HEK293 (cell line): ENCODE data around the gene WRAP73.

ENCODE experiments used
- CTCF ChIP-seq: fragments of 450-650 bp; formaldehyde crosslinking; IDR thresholded peaks from 2 replicates; pipeline ENCODE4 v1.5.1; 2016; ENCODE audit warnings: missing biosample characterization, missing genetic modification characterization
- PRDM4 ChIP-seq: fragments of 450-650 bp; formaldehyde crosslinking; IDR thresholded peaks from 2 replicates; pipeline ENCODE4 v1.5.1; 2017; ENCODE audit warnings: missing biosample characterization, missing genetic modification characterization
- REST ChIP-seq: fragments of 450-650 bp; formaldehyde crosslinking; IDR thresholded peaks from 2 replicates; pipeline ENCODE4 v1.5.1; 2016; ENCODE audit warnings: missing biosample characterization, missing genetic modification characterization
- TSHZ1 ChIP-seq: fragments of 450-650 bp; formaldehyde crosslinking; IDR thresholded peaks from 2 replicates; pipeline ENCODE4 v1.5.1; 2016; ENCODE audit warnings: missing biosample characterization, missing genetic modification characterization, borderline replicate concordance
- YY1 ChIP-seq: fragments of 450-650 bp; formaldehyde crosslinking; IDR thresholded peaks from 2 replicates; pipeline ENCODE4 v1.5.1; 2018; ENCODE audit warnings: missing biosample characterization, missing genetic modification characterization
- ZNF362 ChIP-seq: fragments of 450-650 bp; formaldehyde crosslinking; IDR thresholded peaks from 2 replicates; pipeline ENCODE4 v1.5.1; 2016; ENCODE audit warnings: missing biosample characterization, missing genetic modification characterization

- no peak for TF ChIP-seq PRDM4 (tag by site-specific recombination)
- TF ChIP-seq REST (tag by site-specific recombination) = no peak
- no peak for TF ChIP-seq CTCF (tag by site-specific recombination)
- TF ChIP-seq TSHZ1 (tag by site-specific recombination) = no peak
- TF ChIP-seq ZNF362 (tag by site-specific recombination) = no peak
- no peak for TF ChIP-seq YY1 (tag by site-specific recombination)
Observed at GRCh38 chr1:3653286-3653618, 3.3 kb upstream of the WRAP73 start.
